ENCODE results near the gene PDE3A.

The PDE3A gene

DNA sequence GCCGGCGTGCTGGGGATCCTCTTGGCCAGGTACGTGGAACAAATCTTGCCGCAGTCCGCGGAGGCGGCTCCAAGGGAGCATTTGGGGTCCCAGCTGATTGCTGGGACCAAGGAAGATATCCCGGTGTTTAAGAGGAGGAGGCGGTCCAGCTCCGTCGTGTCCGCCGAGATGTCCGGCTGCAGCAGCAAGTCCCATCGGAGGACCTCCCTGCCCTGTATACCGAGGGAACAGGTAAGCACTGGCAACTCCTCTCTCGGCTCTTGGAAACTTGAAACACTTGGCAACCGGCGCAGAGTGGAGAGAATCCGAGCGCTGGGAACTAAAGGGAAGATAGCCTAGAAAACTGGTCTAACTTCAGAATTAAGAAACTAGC, 1.7 kb downstream of the PDE3A start:
- Histone ChIP-seq H2AFZ (ENCODE audit: low read length) (0 out of 2 replicates have a peak overlapping the region, but pooled peaks have one; percentile 19), H3K27me3 (replicated peaks; ENCODE audit: insufficient read depth, low read length) (no peaks in the 10 kb centered on the region), H3K79me2 (ENCODE audit: low read length) (no peaks in the 10 kb centered on the region), H4K20me1 (ENCODE audit: insufficient read depth, low read length) (no peaks in the 10 kb centered on the region), H3K27ac (ENCODE audit: low read length) (no peak overlapping the region), H3K9ac (ENCODE audit: low read length) (no peak overlapping the region), H3K36me3 (replicated peaks; ENCODE audit: insufficient read depth, low read length) (no peaks in the 10 kb centered on the region), H3K4me3 (ENCODE audit: low read length) (peak overlapping the region; percentile 62), H3K9me2 (replicated peaks; ENCODE audit: insufficient read depth, low read length) (no peaks in the 10 kb centered on the region), H3F3A (ENCODE audit: insufficient read depth, low read length) (no peaks in the 10 kb centered on the region), H3K4me1 (ENCODE audit: low read length) (no peaks in the 10 kb centered on the region), H3K4me2 (ENCODE audit: low read depth, low read length) (peak overlapping the region; percentile 92), H3K9me3 (replicated peaks; ENCODE audit: insufficient read depth, low read length) (no peaks in the 10 kb centered on the region)
- no peak for TF ChIP-seq EZH2phosphoT487 (IDR thresholded peaks at IDR 0.05; ENCODE audit: low read length)
- no peak for TF ChIP-seq EZH2 (optimal IDR thresholded peaks at IDR 0.05; ENCODE audit: low read depth, low read length)
- no peak for DNase-seq

DNA sequence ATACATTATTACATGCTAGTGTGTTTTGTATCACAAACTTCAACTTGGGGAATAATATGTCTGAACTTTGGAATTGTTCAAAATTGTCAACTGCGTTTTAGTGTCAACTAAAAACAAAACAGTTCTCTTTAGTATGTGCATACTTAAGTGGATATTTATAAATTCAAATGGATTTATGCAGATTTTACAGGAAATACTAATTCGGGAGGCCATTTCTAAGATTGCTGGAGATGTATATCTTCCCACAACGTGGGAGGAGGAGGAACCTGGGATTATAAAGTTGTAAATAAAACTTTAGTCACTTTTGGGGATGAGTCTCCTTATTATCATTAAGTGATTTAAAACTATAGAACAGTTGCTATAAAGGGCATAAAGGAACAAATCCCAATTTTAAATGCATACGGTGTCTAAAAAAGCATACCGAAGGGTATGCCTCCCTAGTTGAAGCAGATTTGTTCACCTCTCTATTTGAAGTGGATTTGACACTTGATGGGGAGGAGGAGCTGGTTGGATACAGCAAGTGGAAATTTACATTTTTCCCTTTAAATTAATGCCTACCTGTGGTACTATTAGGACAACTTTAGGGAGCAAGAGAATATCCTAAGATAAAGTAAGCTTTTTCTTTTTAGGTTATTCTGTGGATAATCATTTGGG, 2.7 kb downstream of the PDE3A start:
- H4K20me1 ChIP-seq (ENCODE audit: insufficient read depth, low read length), result no peaks in the 10 kb centered on the region
- H2AFZ ChIP-seq (ENCODE audit: low read length), result no peak overlapping the region
- no peak overlapping the region for H3K9ac ChIP-seq (ENCODE audit: low read length)
- H3K27ac ChIP-seq (ENCODE audit: low read length), result no peak overlapping the region
- no peaks in the 10 kb centered on the region for H3K9me3 ChIP-seq (replicated peaks; ENCODE audit: insufficient read depth, low read length)
- H3K4me1 ChIP-seq (ENCODE audit: low read length), result no peaks in the 10 kb centered on the region
- H3F3A ChIP-seq (ENCODE audit: insufficient read depth, low read length), result no peaks in the 10 kb centered on the region
- H3K4me3 ChIP-seq (ENCODE audit: low read length), result no peak overlapping the region
- TF ChIP-seq, protein P1, sequence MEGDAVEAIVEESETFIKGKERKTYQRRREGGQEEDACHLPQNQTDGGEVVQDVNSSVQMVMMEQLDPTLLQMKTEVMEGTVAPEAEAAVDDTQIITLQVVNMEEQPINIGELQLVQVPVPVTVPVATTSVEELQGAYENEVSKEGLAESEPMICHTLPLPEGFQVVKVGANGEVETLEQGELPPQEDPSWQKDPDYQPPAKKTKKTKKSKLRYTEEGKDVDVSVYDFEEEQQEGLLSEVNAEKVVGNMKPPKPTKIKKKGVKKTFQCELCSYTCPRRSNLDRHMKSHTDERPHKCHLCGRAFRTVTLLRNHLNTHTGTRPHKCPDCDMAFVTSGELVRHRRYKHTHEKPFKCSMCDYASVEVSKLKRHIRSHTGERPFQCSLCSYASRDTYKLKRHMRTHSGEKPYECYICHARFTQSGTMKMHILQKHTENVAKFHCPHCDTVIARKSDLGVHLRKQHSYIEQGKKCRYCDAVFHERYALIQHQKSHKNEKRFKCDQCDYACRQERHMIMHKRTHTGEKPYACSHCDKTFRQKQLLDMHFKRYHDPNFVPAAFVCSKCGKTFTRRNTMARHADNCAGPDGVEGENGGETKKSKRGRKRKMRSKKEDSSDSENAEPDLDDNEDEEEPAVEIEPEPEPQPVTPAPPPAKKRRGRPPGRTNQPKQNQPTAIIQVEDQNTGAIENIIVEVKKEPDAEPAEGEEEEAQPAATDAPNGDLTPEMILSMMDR (IDR thresholded peaks at IDR 0.05; ENCODE audit: low read length), result no peak
- TF ChIP-seq EZH2 (optimal IDR thresholded peaks at IDR 0.05; ENCODE audit: low read depth, low read length), result no peak
- H3K9me2 ChIP-seq (replicated peaks; ENCODE audit: insufficient read depth, low read length), result no peaks in the 10 kb centered on the region
- H3K27me3 ChIP-seq (replicated peaks; ENCODE audit: insufficient read depth, low read length), result no peaks in the 10 kb centered on the region
- H3K36me3 ChIP-seq (replicated peaks; ENCODE audit: insufficient read depth, low read length), result no peaks in the 10 kb centered on the region
- no peak overlapping the region for H3K4me2 ChIP-seq (ENCODE audit: low read depth, low read length)
- no peak for DNase-seq
- no peaks in the 10 kb centered on the region for H3K79me2 ChIP-seq (ENCODE audit: low read length)

DNA sequence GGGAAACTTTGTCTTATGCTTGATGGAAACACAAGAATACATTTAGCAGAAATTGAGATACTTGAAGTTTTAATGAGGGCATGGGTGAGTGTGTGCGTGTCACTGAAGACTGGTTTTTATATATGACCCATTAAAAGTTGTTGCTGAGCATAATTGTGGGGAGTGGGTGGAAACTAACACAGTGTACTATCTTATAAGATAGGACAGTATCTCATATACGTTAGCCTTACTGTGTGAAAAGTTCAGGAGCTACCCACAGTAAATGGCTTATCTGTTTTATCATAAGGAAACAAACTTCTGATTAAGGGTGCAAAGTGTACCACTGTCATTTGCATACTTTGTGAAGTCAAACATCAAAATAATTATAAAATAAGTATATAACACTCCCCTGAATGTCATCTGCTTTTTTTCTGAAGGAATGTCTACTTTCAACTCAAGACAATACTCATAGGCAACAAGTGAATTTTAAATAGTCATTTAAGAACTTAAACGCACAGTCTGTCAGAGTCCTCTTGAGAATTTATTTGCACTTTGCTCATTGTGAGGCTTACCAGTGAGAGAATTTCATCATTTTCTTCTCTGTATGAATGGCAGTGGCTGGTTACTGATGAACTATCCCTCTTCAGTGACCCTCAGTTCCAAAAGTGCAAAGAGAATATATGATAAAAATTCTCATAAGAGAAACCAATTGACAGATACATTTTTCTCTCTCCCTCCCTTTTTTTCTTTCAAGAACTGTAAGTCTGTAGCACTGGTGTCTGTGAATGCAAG, 4.2 kb downstream of the PDE3A start:
- Histone ChIP-seq H3K27ac (ENCODE audit: low read length) (no peak overlapping the region), H3K4me2 (ENCODE audit: low read depth, low read length) (no peak overlapping the region), H3K4me3 (ENCODE audit: low read length) (no peak overlapping the region), H3K79me2 (ENCODE audit: low read length) (no peaks in the 10 kb centered on the region), H3K36me3 (replicated peaks; ENCODE audit: insufficient read depth, low read length) (no peaks in the 10 kb centered on the region), H2AFZ (ENCODE audit: low read length) (no peak overlapping the region), H3K4me1 (ENCODE audit: low read length) (no peaks in the 10 kb centered on the region), H3K9me2 (replicated peaks; ENCODE audit: insufficient read depth, low read length) (no peaks in the 10 kb centered on the region), H3K9ac (ENCODE audit: low read length) (no peak overlapping the region), H3K27me3 (replicated peaks; ENCODE audit: insufficient read depth, low read length) (no peaks in the 10 kb centered on the region), H3F3A (ENCODE audit: insufficient read depth, low read length) (no peaks in the 10 kb centered on the region), H3K9me3 (replicated peaks; ENCODE audit: insufficient read depth, low read length) (no peaks in the 10 kb centered on the region), H4K20me1 (ENCODE audit: insufficient read depth, low read length) (no peaks in the 10 kb centered on the region)
- no peak for DNase-seq
- TF ChIP-seq EZH2 (optimal IDR thresholded peaks at IDR 0.05; ENCODE audit: low read depth, low read length), result no peak
- TF ChIP-seq, protein P1 (IDR thresholded peaks at IDR 0.05; ENCODE audit: low read length), result no peak
- no peak for TF ChIP-seq EZH2phosphoT487 (IDR thresholded peaks at IDR 0.05; ENCODE audit: low read length)

- H3K79me2 ChIP-seq (ENCODE audit: low read length), result no peaks in the 10 kb centered on the region
- no peaks in the 10 kb centered on the region for H3K36me3 ChIP-seq (replicated peaks; ENCODE audit: insufficient read depth, low read length)
- H4K20me1 ChIP-seq (ENCODE audit: insufficient read depth, low read length), result no peaks in the 10 kb centered on the region
- H3K27me3 ChIP-seq (replicated peaks; ENCODE audit: insufficient read depth, low read length), result no peaks in the 10 kb centered on the region
- no peaks in the 10 kb centered on the region for H3K9me3 ChIP-seq (replicated peaks; ENCODE audit: insufficient read depth, low read length)
- no peak overlapping the region for H3K27ac ChIP-seq (ENCODE audit: low read length)
- H3K9me2 ChIP-seq (replicated peaks; ENCODE audit: insufficient read depth, low read length), result no peaks in the 10 kb centered on the region
- no peak overlapping the region for H2AFZ ChIP-seq (ENCODE audit: low read length)
- no peak overlapping the region for H3K9ac ChIP-seq (ENCODE audit: low read length)
- H3F3A ChIP-seq (ENCODE audit: insufficient read depth, low read length), result no peaks in the 10 kb centered on the region
- TF ChIP-seq EZH2phosphoT487 (IDR thresholded peaks at IDR 0.05; ENCODE audit: low read length) (no peak), EZH2 (optimal IDR thresholded peaks at IDR 0.05; ENCODE audit: low read depth, low read length) (no peak)
- TF ChIP-seq, protein P1 (IDR thresholded peaks at IDR 0.05; ENCODE audit: low read length), result no peak
- DNase-seq, result no peak
- no peak overlapping the region for H3K4me2 ChIP-seq (ENCODE audit: low read depth, low read length)
- no peaks in the 10 kb centered on the region for H3K4me1 ChIP-seq (ENCODE audit: low read length)
- no peak overlapping the region for H3K4me3 ChIP-seq (ENCODE audit: low read length)
Measured at GRCh38 chr12:20374795-20375194, 6.5 kb downstream of the PDE3A start.
